ENCODE data around the gene PTRHD1. TPM values are rescaled to one million over a fixed set of nuclear protein-coding genes. Genes with fewer than 3 reads are reported as not detected.

The PTRHD1 gene
- total and polyA plus RNA-seq, 8 donors, result 8.2 to 16.0 (median 11.9) TPM

DNA sequence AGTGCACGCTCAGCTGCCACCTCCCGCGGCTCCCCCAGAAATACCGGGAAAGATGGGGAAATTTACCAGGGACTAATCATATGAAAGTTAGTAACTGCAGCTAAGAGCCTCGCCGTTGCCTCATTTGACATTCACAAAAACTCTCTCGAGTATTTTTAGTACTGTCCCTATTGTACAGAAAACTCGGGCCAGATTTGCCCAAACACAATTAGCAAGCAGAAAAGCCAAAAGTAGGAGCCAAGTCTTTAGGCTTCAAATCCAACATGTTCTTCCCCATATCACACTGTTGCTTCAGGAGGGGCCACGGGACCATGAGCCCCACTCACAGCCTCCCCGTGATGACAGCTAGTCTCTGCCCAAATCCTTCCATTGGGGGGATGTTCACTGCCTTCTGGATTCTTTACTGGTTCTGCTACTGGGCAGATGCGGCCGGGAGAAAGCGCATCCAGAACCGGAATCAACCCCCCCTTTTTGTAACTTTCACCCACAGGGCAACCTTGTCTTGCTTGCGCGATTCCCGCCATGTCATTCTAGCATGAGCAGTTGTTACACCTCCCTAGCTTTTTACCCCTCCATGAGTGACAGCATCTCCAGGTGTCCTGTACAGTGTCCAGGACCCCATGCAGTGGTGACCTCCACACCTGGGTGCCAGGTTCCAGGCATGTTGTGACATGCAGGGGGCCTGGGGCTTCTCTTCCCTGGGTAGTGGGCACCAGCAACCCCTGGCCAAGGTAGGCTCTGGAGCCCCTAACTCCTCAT lies 35.2 kb upstream of the PTRHD1 start:
- DNase-seq (no peak), ATAC-seq (no peak), FAIRE-seq (no peak)
- Histone ChIP-seq H3K9me3 (no peaks in the 10 kb centered on the region), H3K27ac (no peak overlapping the region), H3K4me3 (no peak overlapping the region), H3K36me3 (no peaks in the 10 kb centered on the region), H3K4me1 (no peaks in the 10 kb centered on the region), H3K27me3 (no peaks in the 10 kb centered on the region)
- 66 to 68% methylated on average over 17 of the region's 17 CpGs for WGBS, 2 donors
- TF ChIP-seq, protein P1, sequence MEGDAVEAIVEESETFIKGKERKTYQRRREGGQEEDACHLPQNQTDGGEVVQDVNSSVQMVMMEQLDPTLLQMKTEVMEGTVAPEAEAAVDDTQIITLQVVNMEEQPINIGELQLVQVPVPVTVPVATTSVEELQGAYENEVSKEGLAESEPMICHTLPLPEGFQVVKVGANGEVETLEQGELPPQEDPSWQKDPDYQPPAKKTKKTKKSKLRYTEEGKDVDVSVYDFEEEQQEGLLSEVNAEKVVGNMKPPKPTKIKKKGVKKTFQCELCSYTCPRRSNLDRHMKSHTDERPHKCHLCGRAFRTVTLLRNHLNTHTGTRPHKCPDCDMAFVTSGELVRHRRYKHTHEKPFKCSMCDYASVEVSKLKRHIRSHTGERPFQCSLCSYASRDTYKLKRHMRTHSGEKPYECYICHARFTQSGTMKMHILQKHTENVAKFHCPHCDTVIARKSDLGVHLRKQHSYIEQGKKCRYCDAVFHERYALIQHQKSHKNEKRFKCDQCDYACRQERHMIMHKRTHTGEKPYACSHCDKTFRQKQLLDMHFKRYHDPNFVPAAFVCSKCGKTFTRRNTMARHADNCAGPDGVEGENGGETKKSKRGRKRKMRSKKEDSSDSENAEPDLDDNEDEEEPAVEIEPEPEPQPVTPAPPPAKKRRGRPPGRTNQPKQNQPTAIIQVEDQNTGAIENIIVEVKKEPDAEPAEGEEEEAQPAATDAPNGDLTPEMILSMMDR (IDR thresholded peaks at IDR 0.05), result no peak
- intact Hi-C loops (cut with DNase I), result loop anchor here in 1 of 3 donors (5.0 kb wide), 2 partner anchors 406 to 421 kb away; no protein-coding TSS in a partner anchor

DNA sequence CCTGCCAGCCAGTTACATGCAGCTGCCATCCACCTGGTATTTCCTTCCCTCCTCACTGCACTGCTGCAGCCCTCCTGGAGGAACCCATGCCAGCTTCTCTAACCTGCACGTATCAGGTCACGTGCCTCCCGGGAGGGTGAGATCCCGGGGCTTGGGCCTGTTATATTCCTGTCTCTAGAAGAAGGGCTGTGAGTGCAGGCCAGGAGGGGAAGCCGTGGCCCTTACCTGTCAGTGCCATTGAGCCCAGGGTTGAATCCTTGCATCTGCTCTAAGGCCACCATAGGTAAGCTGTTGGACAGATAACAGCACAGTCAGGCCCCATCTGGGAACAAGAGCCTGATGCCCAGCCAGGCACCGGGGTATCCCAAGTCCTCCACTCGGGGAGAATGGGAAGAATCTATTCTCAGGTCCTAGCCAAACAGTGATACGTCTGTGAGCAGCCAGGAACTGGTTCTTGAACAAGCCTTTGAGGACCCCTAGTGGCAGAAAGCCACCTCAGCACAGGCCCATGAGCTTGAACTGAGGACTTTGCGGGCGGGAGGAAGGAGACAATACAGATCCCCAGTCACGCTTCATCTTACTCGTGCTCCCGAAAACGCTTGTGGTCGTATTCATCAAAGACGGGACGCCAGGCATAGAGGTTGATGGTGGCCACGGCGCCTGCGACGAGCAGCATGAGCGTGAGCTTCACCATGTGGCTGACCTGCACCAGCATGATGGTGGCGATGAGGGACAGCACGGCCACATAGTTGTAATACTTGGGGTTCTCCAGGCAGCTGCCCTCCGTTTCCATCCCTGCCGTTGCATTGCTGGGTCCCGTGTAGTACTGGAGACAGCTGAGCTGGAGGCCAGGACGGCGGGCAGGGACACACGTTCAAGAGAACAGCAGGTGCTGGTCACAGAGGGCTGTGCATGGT lies 34.4 kb upstream of the PTRHD1 start:
- H3K27me3 ChIP-seq, result no peaks in the 10 kb centered on the region
- no peaks in the 10 kb centered on the region for H3K4me1 ChIP-seq
- 16 to 19% methylated on average over 30 of the region's 30 CpGs for WGBS, 2 donors
- no peak overlapping the region for H3K27ac ChIP-seq
- no peak for FAIRE-seq
- DNase-seq, result peak in 5 of 6 donors; percentile 70 to 84 (median 77)
- TF ChIP-seq, protein P1 (IDR thresholded peaks at IDR 0.05), result peak; percentile 74 to 86 (median 80)
- no peak overlapping the region for H3K4me3 ChIP-seq
- no peaks in the 10 kb centered on the region for H3K36me3 ChIP-seq
- ATAC-seq, result peak; percentile 87 to 96 (median 94)
- intact Hi-C loops (cut with DNase I), result loop anchor here in 1 of 3 donors (5.0 kb wide), 2 partner anchors 405 to 420 kb away; no protein-coding TSS in a partner anchor
- no peaks in the 10 kb centered on the region for H3K9me3 ChIP-seq

DNA sequence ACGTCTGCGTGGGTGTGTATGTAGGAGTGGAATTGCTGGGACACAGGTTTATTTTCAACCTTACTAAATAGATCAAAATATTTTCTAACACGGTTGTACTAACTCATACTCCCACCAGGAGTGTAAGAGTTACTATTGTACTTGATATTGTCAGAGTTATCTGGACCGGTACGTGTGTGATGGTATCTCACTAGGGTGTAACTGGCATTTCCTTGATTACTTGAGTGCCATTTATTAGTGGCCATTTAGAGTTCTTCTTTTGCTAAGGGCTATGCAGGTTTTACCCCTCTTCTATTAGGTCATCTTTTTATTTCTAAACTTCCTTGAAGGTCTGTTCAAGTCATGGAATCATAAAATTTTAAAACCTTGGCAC lies 33.6 kb upstream of the PTRHD1 start:
- ATAC-seq, result no peak
- WGBS, 2 donors, result 60% methylated on average over 5 of the region's 5 CpGs

DNA sequence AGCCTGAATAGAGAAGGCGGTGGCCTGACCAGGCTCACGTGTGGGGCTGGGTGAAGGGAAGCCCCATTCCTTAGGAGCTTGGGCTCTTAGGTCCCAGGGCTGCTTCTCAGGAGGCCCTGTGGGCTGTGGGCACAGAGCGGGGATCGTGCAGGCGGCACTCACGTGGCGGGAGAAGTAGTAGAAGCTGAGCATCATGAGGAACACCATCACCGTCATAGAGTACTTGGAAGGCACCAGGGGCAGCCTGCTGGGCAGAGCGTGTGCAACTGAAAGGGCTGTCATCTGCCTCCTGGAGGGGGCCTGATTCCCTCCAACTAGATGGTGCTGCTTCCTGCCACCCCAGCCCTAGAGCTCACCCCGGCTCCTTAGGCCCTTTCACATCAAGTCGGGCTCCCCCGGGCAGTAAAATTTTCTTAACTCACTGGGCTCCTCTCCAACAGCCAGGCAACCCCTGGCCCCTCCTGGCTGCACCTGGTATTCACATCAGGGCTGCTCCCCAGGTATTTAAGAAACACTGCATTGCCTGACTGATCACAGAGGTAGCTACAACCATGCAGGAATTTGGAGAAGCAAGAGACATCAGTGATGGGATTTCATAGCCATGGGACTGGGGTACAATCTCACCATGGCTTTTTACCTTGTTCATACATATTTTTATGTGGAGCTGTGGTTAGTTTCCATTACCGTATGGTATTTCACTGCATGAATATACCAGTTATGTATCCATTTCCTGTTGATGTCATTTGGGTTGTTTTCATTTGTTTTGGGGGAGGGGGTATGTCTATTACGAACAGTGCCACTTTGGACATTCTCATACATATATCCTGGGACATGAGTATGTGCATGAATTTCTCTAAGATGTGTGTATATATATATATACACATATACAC lies 32.9 kb upstream of the PTRHD1 start:
- no peak for DNase-seq
- no peaks in the 10 kb centered on the region for H3K4me1 ChIP-seq
- 88 to 93% methylated on average over 14 of the region's 14 CpGs for WGBS, 2 donors
- ATAC-seq, result no peak
- FAIRE-seq, result no peak
- H3K27ac ChIP-seq, result no peak overlapping the region
- no peak overlapping the region for H3K4me3 ChIP-seq
- TF ChIP-seq, protein P1 (IDR thresholded peaks at IDR 0.05), result no peak
- no peaks in the 10 kb centered on the region for H3K36me3 ChIP-seq
- intact Hi-C loops (cut with DNase I), result loop anchor here in 1 of 3 donors (5.0 kb wide), 2 partner anchors 404 to 419 kb away; no protein-coding TSS in a partner anchor
- no peaks in the 10 kb centered on the region for H3K27me3 ChIP-seq
- H3K9me3 ChIP-seq, result no peaks in the 10 kb centered on the region

More for the DNA sequence above, 33.6 kb upstream of the PTRHD1 start:
- no peaks in the 10 kb centered on the region for H3K36me3 ChIP-seq
- H3K4me3 ChIP-seq, result no peak overlapping the region
- H3K9me3 ChIP-seq, result no peaks in the 10 kb centered on the region
- H3K27me3 ChIP-seq, result no peaks in the 10 kb centered on the region
- no peak overlapping the region for H3K27ac ChIP-seq
- no peaks in the 10 kb centered on the region for H3K4me1 ChIP-seq
- TF ChIP-seq, protein P1 (IDR thresholded peaks at IDR 0.05), result no peak
- DNase-seq (no peak), FAIRE-seq (no peak)
- intact Hi-C loops (cut with DNase I), result loop anchor here in 1 of 3 donors (5.0 kb wide), 2 partner anchors 404 to 419 kb away; no protein-coding TSS in a partner anchor

All from pancreas (tissue), 10 donors.